Panc1 (cell line): ENCODE data around the gene PRELID3B. TPM values are rescaled to one million over a fixed set of nuclear protein-coding genes. Genes with fewer than 3 reads are reported as not detected.

ENCODE experiments used
- ATAC-seq: fragments of 200-7000 bp; cut with Tn5 transposase; 2 replicates; pipeline ENCODE4 v1.9.1; 2020; ENCODE audit warnings: mild to moderate bottlenecking, moderate library complexity
- BruUV-seq: library from RNA; stranded (reverse); fragments of 400-500 nt; replicated peaks from 2 replicates; lab custom pipeline; 2021; lab: Mats Ljungman, UMichigan
- CTCF ChIA-PET: fragments of 300-600 bp; sonication (Branson Sonifier 250); formaldehyde crosslinking; loops from one replicate; lab custom pipeline; 2022; ENCODE audit warnings: antibody characterized with exemption; lab: Charles Lee
- POLR2A ChIA-PET: fragments of 300-600 bp; sonication (Branson Sonifier 250); formaldehyde crosslinking; loops from one replicate; lab custom pipeline; 2022; ENCODE audit warnings: antibody characterized with exemption; lab: Charles Lee
- DNase-seq: peaks from one replicate; pipeline ENCODE4 v3.0.0-alpha.2; 2010; ENCODE audit warnings: low read depth, low spot score
- H3K27ac ChIP-seq: 2 replicates; pipeline ENCODE4 v1.5.1; 2011; ENCODE audit warnings: mild to moderate bottlenecking, low read length, inconsistent platforms
- H3K27me3 ChIP-seq: fragments of 200-500 bp; sonication (Bioruptor generic); 2 replicates; pipeline ENCODE4 v1.6.0; 2014; ENCODE audit warnings: low read length, inconsistent platforms; ENCODE audit not compliant: control insufficient read depth, insufficient read depth
- H3K36me3 ChIP-seq: fragments of 200-500 bp; sonication (Bioruptor generic); 2 replicates; pipeline ENCODE4 v1.5.1; 2014; ENCODE audit warnings: inconsistent platforms, mild to moderate bottlenecking, low read length, moderate library complexity; ENCODE audit not compliant: control insufficient read depth, insufficient read depth
- H3K4me1 ChIP-seq: 2 replicates; pipeline ENCODE4 v1.5.1; 2011; ENCODE audit warnings: inconsistent platforms, mild to moderate bottlenecking, low read length, moderate library complexity; ENCODE audit not compliant: control insufficient read depth, insufficient read depth
- H3K4me3 ChIP-seq, 2 experiments: 2 replicates each; pipeline ENCODE4 v1.5.1; 2011 to 2012; ENCODE audit warnings: low read depth in 2 of 2, low read length in 2 of 2, mild to moderate bottlenecking in 2 of 2, inconsistent platforms in 1 of 2, moderate library complexity in 1 of 2
- H3K9me3 ChIP-seq: fragments of 200-500 bp; sonication (Bioruptor generic); 2 replicates; pipeline ENCODE4 v1.5.1; 2014; ENCODE audit warnings: low read depth, mild to moderate bottlenecking, inconsistent platforms, low read length, moderate library complexity; ENCODE audit not compliant: control insufficient read depth, insufficient read depth
- POLR2AphosphoS5 ChIP-seq: IDR thresholded peaks from 2 replicates; pipeline ENCODE4 v1.6.1; 2012; ENCODE audit warnings: mild to moderate bottlenecking, low read depth, low read length, moderate library complexity
- REST ChIP-seq, 2 experiments: IDR thresholded peaks; 2 replicates each; pipeline ENCODE4 v1.6.1; 2011 to 2012; ENCODE audit warnings: low read depth in 2 of 2, control low read depth in 1 of 2, low read length in 1 of 2, mild to moderate bottlenecking in 1 of 2, moderate library complexity in 1 of 2; ENCODE audit not compliant: insufficient read depth in 1 of 2
- SIN3A ChIP-seq: IDR thresholded peaks from 2 replicates; pipeline ENCODE4 v1.6.1; 2012; ENCODE audit warnings: low read depth, mild to moderate bottlenecking, low read length, moderate library complexity, borderline replicate concordance; ENCODE audit not compliant: insufficient read depth
- TCF7L2 ChIP-seq: IDR thresholded peaks from 2 replicates; pipeline ENCODE4 v1.6.1; 2011; ENCODE audit warnings: mild to moderate bottlenecking, low read depth, low read length, inconsistent platforms
- in situ Hi-C: cut with HindIII; loops from 2 replicates; pipeline ENCODE4 v1.10.0; 2016; ENCODE audit warnings: low sequenced_read_pairs, low pct_unique_long_range_greater_than_20kb
- intact Hi-C: fragments of 100-400 bp; cut with micrococcal nuclease; formaldehyde crosslinking; loops from one replicate; pipeline ENCODE4 v1.10.0; 2022; ENCODE audit not compliant: unreplicated experiment
- total RNA-seq: library from RNA; stranded (reverse); gene quantifications from one replicate; pipeline ENCODE4 v1.2.1, GENCODE V29; 2021; ENCODE audit not compliant: unreplicated experiment
- TF ChIP-seq, protein P1 (sequence below): fragments of 450-650 bp; IDR thresholded peaks from 2 replicates; pipeline ENCODE4 v1.5.1; 2017; ENCODE audit warnings: mild to moderate bottlenecking

PRELID3B gene
- total RNA-seq, 1 experiment from 2014 or later, result 131 TPM

DNA sequence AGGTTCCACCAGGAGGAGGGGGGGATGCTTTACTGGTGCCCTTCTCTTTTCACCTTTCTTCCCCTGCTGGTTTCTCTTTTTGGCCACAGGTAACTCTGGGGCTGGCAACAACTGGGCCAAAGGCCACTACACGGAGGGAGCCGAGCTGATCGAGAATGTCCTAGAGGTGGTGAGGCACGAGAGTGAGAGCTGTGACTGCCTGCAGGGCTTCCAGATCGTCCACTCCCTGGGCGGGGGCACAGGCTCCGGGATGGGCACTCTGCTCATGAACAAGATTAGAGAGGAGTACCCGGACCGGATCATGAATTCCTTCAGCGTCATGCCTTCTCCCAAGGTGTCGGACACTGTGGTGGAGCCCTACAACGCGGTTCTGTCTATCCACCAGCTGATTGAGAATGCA is 19.0 kb downstream of the PRELID3B start:
- no peak overlapping the region for H3K4me3 ChIP-seq
- H3K9me3 ChIP-seq, result no peaks in the 10 kb centered on the region
- ATAC-seq (no peak), DNase-seq (no peak)
- H3K27me3 ChIP-seq, result no peaks in the 10 kb centered on the region
- intact Hi-C loops, result no loop called here
- H3K27ac ChIP-seq, result no peak overlapping the region
- peaks cover 3% of the 10 kb centered on the region for H3K4me1 ChIP-seq
- peaks cover 34% of the 10 kb centered on the region for H3K36me3 ChIP-seq
- ChIA-PET CTCF (no interaction called here), POLR2A (interaction anchor here (0.5 kb wide), 1 partner anchor 45 kb away, joined by 4 read pairs; no protein-coding TSS in a partner anchor)
- TF ChIP-seq REST (IDR thresholded peaks at IDR 0.05; ENCODE audit: insufficient read depth in 1 of 2, low read depth in 2 of 2, low read length in 1 of 2), result no peak
- TF ChIP-seq, protein P1, sequence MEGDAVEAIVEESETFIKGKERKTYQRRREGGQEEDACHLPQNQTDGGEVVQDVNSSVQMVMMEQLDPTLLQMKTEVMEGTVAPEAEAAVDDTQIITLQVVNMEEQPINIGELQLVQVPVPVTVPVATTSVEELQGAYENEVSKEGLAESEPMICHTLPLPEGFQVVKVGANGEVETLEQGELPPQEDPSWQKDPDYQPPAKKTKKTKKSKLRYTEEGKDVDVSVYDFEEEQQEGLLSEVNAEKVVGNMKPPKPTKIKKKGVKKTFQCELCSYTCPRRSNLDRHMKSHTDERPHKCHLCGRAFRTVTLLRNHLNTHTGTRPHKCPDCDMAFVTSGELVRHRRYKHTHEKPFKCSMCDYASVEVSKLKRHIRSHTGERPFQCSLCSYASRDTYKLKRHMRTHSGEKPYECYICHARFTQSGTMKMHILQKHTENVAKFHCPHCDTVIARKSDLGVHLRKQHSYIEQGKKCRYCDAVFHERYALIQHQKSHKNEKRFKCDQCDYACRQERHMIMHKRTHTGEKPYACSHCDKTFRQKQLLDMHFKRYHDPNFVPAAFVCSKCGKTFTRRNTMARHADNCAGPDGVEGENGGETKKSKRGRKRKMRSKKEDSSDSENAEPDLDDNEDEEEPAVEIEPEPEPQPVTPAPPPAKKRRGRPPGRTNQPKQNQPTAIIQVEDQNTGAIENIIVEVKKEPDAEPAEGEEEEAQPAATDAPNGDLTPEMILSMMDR, result no peak
- in situ Hi-C loops, result no loop called here
- no TSS peak for BruUV-seq

DNA sequence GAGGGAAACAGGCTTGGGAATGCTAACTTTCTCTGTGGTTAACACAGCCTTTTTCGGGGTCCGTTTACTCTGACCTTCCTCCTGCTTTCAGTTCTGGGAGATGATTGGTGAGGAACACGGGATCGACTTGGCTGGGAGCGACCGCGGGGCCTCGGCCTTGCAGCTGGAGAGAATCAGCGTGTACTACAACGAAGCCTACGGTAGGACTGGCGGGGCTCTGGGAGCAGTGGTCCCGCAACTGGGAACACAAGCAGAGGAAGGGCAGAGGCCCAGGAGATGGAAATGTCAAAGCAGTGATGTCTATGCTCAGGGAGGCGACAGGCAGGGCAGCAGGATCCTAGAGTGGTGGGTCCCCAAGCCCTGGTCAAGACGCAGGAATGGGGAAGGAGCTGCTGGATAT is 19.8 kb downstream of the PRELID3B start:
- no TSS peak for BruUV-seq
- ChIA-PET CTCF (no interaction called here), POLR2A (no interaction called here)
- TF ChIP-seq SIN3A (no peak), REST (IDR thresholded peaks at IDR 0.05; ENCODE audit: insufficient read depth in 1 of 2, low read depth in 2 of 2, low read length in 1 of 2) (no peak), POLR2AphosphoS5 (no peak), TCF7L2 (no peak)
- TF ChIP-seq, protein P1, result no peak
- ATAC-seq, result no peak
- Histone ChIP-seq H3K27me3 (no peaks in the 10 kb centered on the region), H3K36me3 (peaks cover 26% of the 10 kb centered on the region), H3K4me3 (no peak overlapping the region), H3K4me1 (no peaks in the 10 kb centered on the region), H3K27ac (no peak overlapping the region), H3K9me3 (no peaks in the 10 kb centered on the region)
- in situ Hi-C loops (no loop called here), intact Hi-C loops (no loop called here)
- DNase-seq, result no peak
